DMS79 (cell line): ENCODE measurements around the gene HELZ.
"Not testable (repeated sequence)": the region's sequence is repeated elsewhere in the genome, so short reads cannot be mapped to it uniquely, and the experiment has no call there.

Experiments used
- DNase-seq: peaks from one replicate; lab custom pipeline; 2025; lab: John Stamatoyannopoulos, UW

The HELZ gene

GRCh38 chr17:67224736-67225135 lies 20.3 kb downstream of the HELZ start:
- DNase-seq: no peak

- no peak for DNase-seq
These were observed 21.1 kb downstream of the HELZ start for GRCh38 chr17:67223924-67224323.

GRCh38 chr17:67221062-67221998 lies 23.7 kb downstream of the HELZ start:
- no peak for DNase-seq

- no peak for DNase-seq
These were observed 26.5 kb downstream of the HELZ start for GRCh38 chr17:67218385-67218950.

GRCh38 chr17:67217446-67217845 lies 27.6 kb downstream of the HELZ start:
- no peak for DNase-seq

GRCh38 chr17:67216578-67217320 lies 28.2 kb downstream of the HELZ start:
- no peak for DNase-seq

GRCh38 chr17:67215991-67216421 lies 29.0 kb downstream of the HELZ start:
- DNase-seq: no peak

GRCh38 chr17:67212714-67213417 lies 32.1 kb downstream of the HELZ start:
- DNase-seq: no peak

- DNase-seq: no peak
These were observed 32.8 kb downstream of the HELZ start for GRCh38 chr17:67212231-67212630.

GRCh38 chr17:67211742-67212141 lies 33.3 kb downstream of the HELZ start:
- no peak for DNase-seq

GRCh38 chr17:67210915-67211314 lies 34.1 kb downstream of the HELZ start:
- no peak for DNase-seq

GRCh38 chr17:67208232-67208631 lies 36.8 kb downstream of the HELZ start:
- DNase-seq: no peak

- DNase-seq: no peak
These were observed 41.2 kb downstream of the HELZ start for GRCh38 chr17:67203818-67204217.

GRCh38 chr17:67202503-67202902 lies 42.5 kb downstream of the HELZ start:
- DNase-seq: no peak

- DNase-seq: no peak
These were observed 44.2 kb downstream of the HELZ start for GRCh38 chr17:67200727-67201301.

GRCh38 chr17:67198131-67198530 lies 46.9 kb downstream of the HELZ start:
- DNase-seq: no peak

GRCh38 chr17:67197023-67197422 lies 48.0 kb downstream of the HELZ start:
- not testable (repeated sequence) for DNase-seq

GRCh38 chr17:67196422-67196821 lies 48.6 kb downstream of the HELZ start:
- no peak for DNase-seq

- no peak for DNase-seq
These were observed 50.9 kb downstream of the HELZ start for GRCh38 chr17:67194134-67194533.

GRCh38 chr17:67187927-67188326 lies 57.1 kb downstream of the HELZ start:
- no peak for DNase-seq

- no peak for DNase-seq
These were observed 58.2 kb downstream of the HELZ start for GRCh38 chr17:67186782-67187181.

GRCh38 chr17:67183531-67183930 lies 61.5 kb downstream of the HELZ start:
- no peak for DNase-seq
